ENCODE measurements around the gene PAPPA.

PAPPA gene

DNA sequence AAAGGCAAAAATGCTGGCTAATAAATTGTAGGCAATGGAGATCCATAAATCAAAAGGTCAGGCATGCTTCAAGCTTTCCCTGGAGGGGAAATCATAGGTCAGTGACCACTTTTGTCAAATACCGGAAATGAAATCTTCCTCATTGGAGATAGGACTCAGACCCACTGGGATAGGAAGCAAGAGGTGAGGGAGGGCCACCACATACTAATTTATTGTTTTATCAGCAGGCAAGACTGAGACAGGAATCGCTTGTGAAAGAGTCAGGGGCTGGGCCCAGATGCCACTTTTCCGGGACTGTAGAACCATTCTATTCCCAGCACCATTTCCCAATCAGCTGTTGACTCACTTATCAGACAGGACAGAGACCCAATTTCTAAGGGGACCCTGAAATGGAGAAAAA is 277.3 kb downstream of the PAPPA start:
- H3K79me1 ChIP-seq (ENCODE audit: low read length): no peaks in the 10 kb centered on the region
- no peak overlapping the region for H4K5ac ChIP-seq (ENCODE audit: low read length)
- no peak overlapping the region for H4K8ac ChIP-seq (ENCODE audit: low read depth, low read length)
- H3K23ac ChIP-seq (ENCODE audit: low read length): no peak overlapping the region
- no peak overlapping the region for H3K4ac ChIP-seq (ENCODE audit: low read depth, low read length)
- H3K79me2 ChIP-seq (ENCODE audit: control insufficient read depth, insufficient read depth, low read length): no peaks in the 10 kb centered on the region
- H2BK5ac ChIP-seq (ENCODE audit: low read length): no peak overlapping the region
- WGBS (ENCODE audit: extremely low coverage, insufficient coverage, low lambda C conversion rate): no CpG with 5 or more reads among the region's 3 CpGs
- no peak overlapping the region for H3K4me2 ChIP-seq (ENCODE audit: low read length)
- no peak overlapping the region for H2BK120ac ChIP-seq (ENCODE audit: low read depth, low read length)
- DNase-seq: no peak
- no peak overlapping the region for H3K56ac ChIP-seq (ENCODE audit: low read length)
- no peak overlapping the region for H2BK15ac ChIP-seq (replicated peaks; ENCODE audit: low read depth)
- no peaks in the 10 kb centered on the region for H3K36me3 ChIP-seq (ENCODE audit: control insufficient read depth, insufficient read depth, low read length)
- no peak overlapping the region for H3K18ac ChIP-seq (ENCODE audit: low read length)
- H2AK5ac ChIP-seq (ENCODE audit: low read length): no peak overlapping the region
- H3K27me3 ChIP-seq (ENCODE audit: insufficient read depth, low read length, poor library complexity): no peaks in the 10 kb centered on the region
- H3K4me3 ChIP-seq (ENCODE audit: low read length): no peak overlapping the region
- no peak overlapping the region for H3K9ac ChIP-seq (ENCODE audit: low read length)
- no peaks in the 10 kb centered on the region for H3K4me1 ChIP-seq (ENCODE audit: control insufficient read depth, low read depth, low read length)
- H3K27ac ChIP-seq (ENCODE audit: low read depth, low read length): no peak overlapping the region

- Histone ChIP-seq H4K5ac (ENCODE audit: low read length) (no peak overlapping the region), H2AK5ac (ENCODE audit: low read length) (no peak overlapping the region), H2BK5ac (ENCODE audit: low read length) (no peak overlapping the region), H3K23ac (ENCODE audit: low read length) (no peak overlapping the region), H3K4ac (ENCODE audit: low read depth, low read length) (no peak overlapping the region), H3K4me2 (ENCODE audit: low read length) (no peak overlapping the region), H3K36me3 (ENCODE audit: control insufficient read depth, insufficient read depth, low read length) (no peaks in the 10 kb centered on the region), H3K79me1 (ENCODE audit: low read length) (no peaks in the 10 kb centered on the region), H3K4me1 (ENCODE audit: control insufficient read depth, low read depth, low read length) (no peaks in the 10 kb centered on the region), H3K27me3 (ENCODE audit: insufficient read depth, low read length, poor library complexity) (no peaks in the 10 kb centered on the region), H3K18ac (ENCODE audit: low read length) (no peak overlapping the region), H3K27ac (ENCODE audit: low read depth, low read length) (no peak overlapping the region), H3K56ac (ENCODE audit: low read length) (no peak overlapping the region), H2BK15ac (replicated peaks; ENCODE audit: low read depth) (no peak overlapping the region), H4K8ac (ENCODE audit: low read depth, low read length) (no peak overlapping the region), H3K4me3 (ENCODE audit: low read length) (no peak overlapping the region), H3K79me2 (ENCODE audit: control insufficient read depth, insufficient read depth, low read length) (no peaks in the 10 kb centered on the region), H3K9ac (ENCODE audit: low read length) (no peak overlapping the region), H2BK120ac (ENCODE audit: low read depth, low read length) (no peak overlapping the region)
- DNase-seq: no peak
- no CpG with 5 or more reads among the region's 1 CpG for WGBS (ENCODE audit: extremely low coverage, insufficient coverage, low lambda C conversion rate)
Measured at GRCh38 chr9:116432051-116432450, 278.5 kb downstream of the PAPPA start.

DNA sequence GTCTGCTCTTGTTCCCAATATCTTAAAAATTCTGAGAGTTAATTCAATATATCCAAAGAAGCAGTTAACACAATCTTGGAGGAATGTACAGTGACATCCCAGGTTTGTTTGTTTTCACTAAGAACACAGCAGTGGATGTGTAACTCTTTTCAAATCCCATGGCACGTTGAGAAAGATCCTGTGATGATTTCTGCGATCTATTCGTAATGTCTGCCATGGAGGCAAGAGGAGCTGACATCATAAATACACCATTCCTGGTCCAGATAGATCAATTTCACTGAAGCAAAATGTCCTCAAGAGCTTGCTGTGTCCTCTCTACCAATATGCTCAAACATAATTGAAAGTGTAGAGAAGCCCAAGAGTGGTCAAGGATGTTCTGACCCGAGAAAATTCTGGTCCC is 280.7 kb downstream of the PAPPA start:
- Histone ChIP-seq H3K56ac (ENCODE audit: low read length) (no peak overlapping the region), H4K5ac (ENCODE audit: low read length) (no peak overlapping the region), H3K9ac (ENCODE audit: low read length) (no peak overlapping the region), H3K27me3 (ENCODE audit: insufficient read depth, low read length, poor library complexity) (no peaks in the 10 kb centered on the region), H3K27ac (ENCODE audit: low read depth, low read length) (no peak overlapping the region), H3K79me2 (ENCODE audit: control insufficient read depth, insufficient read depth, low read length) (no peaks in the 10 kb centered on the region), H2BK15ac (replicated peaks; ENCODE audit: low read depth) (no peak overlapping the region), H3K36me3 (ENCODE audit: control insufficient read depth, insufficient read depth, low read length) (no peaks in the 10 kb centered on the region), H3K4me2 (ENCODE audit: low read length) (no peak overlapping the region), H3K4me3 (ENCODE audit: low read length) (no peak overlapping the region), H3K79me1 (ENCODE audit: low read length) (no peaks in the 10 kb centered on the region), H2AK5ac (ENCODE audit: low read length) (no peak overlapping the region), H4K8ac (ENCODE audit: low read depth, low read length) (no peak overlapping the region), H3K4me1 (ENCODE audit: control insufficient read depth, low read depth, low read length) (no peaks in the 10 kb centered on the region), H3K4ac (ENCODE audit: low read depth, low read length) (no peak overlapping the region), H2BK5ac (ENCODE audit: low read length) (no peak overlapping the region), H3K23ac (ENCODE audit: low read length) (no peak overlapping the region), H3K18ac (ENCODE audit: low read length) (no peak overlapping the region), H2BK120ac (ENCODE audit: low read depth, low read length) (no peak overlapping the region)
- no CpG with 5 or more reads among the region's 4 CpGs for WGBS (ENCODE audit: extremely low coverage, insufficient coverage, low lambda C conversion rate)
- DNase-seq: no peak

DNA sequence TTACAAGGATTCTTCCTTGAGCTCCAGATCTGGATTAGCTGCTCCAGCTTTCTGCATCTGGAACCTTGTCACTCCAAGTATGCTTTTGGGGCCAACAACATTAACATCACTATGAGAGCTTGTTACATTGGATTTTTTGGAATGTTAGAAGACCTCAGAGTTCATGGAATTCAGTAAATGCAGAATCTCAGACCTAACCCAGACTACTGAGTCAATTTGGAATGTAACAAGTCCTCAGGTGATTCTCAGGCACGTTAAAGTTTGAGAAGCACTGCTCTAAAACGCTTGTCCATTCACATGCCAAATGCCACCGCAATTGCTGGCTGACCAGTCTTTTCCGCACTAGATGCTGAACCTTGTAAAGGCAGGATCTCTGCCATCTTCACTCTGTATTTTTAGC is 282.1 kb downstream of the PAPPA start:
- Histone ChIP-seq H3K9ac (ENCODE audit: low read length) (no peak overlapping the region), H3K4me3 (ENCODE audit: low read length) (no peak overlapping the region), H2AK5ac (ENCODE audit: low read length) (no peak overlapping the region), H3K4me2 (ENCODE audit: low read length) (no peak overlapping the region), H3K23ac (ENCODE audit: low read length) (no peak overlapping the region), H2BK5ac (ENCODE audit: low read length) (no peak overlapping the region), H3K4ac (ENCODE audit: low read depth, low read length) (no peak overlapping the region), H4K5ac (ENCODE audit: low read length) (no peak overlapping the region), H3K18ac (ENCODE audit: low read length) (no peak overlapping the region), H3K27me3 (ENCODE audit: insufficient read depth, low read length, poor library complexity) (no peaks in the 10 kb centered on the region), H2BK15ac (replicated peaks; ENCODE audit: low read depth) (no peak overlapping the region), H3K27ac (ENCODE audit: low read depth, low read length) (no peak overlapping the region), H3K79me1 (ENCODE audit: low read length) (no peaks in the 10 kb centered on the region), H3K36me3 (ENCODE audit: control insufficient read depth, insufficient read depth, low read length) (no peaks in the 10 kb centered on the region), H3K79me2 (ENCODE audit: control insufficient read depth, insufficient read depth, low read length) (no peaks in the 10 kb centered on the region), H2BK120ac (ENCODE audit: low read depth, low read length) (no peak overlapping the region), H3K56ac (ENCODE audit: low read length) (no peak overlapping the region), H4K8ac (ENCODE audit: low read depth, low read length) (no peak overlapping the region), H3K4me1 (ENCODE audit: control insufficient read depth, low read depth, low read length) (no peaks in the 10 kb centered on the region)
- DNase-seq: peak; percentile 87
- WGBS (ENCODE audit: extremely low coverage, insufficient coverage, low lambda C conversion rate): no CpG with 5 or more reads among the region's 4 CpGs

DNA sequence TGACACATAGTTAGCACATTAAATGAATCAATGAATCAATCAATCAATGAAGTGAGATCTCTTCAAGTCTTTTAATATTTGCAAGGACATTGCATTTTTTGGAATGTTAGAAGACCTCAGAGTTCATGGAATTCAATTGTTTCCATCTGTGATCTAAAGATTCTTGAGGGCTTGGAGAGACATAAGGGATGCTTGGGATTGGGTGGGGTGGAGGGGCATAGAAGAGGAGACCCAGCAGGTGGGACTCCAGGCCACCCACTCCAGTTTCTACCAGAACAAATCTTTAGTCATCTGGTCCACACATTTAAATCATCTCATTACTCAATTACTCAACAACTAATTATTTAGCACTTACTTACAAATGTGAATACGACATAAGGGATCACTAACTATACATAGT is 282.5 kb downstream of the PAPPA start:
- WGBS (ENCODE audit: extremely low coverage, insufficient coverage, low lambda C conversion rate): 100% methylated on average over 1 of the region's 1 CpG

More for the DNA sequence above, 282.5 kb downstream of the PAPPA start:
- Histone ChIP-seq H4K8ac (ENCODE audit: low read depth, low read length) (no peak overlapping the region), H2AK5ac (ENCODE audit: low read length) (no peak overlapping the region), H3K4me1 (ENCODE audit: control insufficient read depth, low read depth, low read length) (no peaks in the 10 kb centered on the region), H3K9ac (ENCODE audit: low read length) (no peak overlapping the region), H3K23ac (ENCODE audit: low read length) (no peak overlapping the region), H3K27ac (ENCODE audit: low read depth, low read length) (no peak overlapping the region), H3K4ac (ENCODE audit: low read depth, low read length) (no peak overlapping the region), H3K79me2 (ENCODE audit: control insufficient read depth, insufficient read depth, low read length) (no peaks in the 10 kb centered on the region), H3K18ac (ENCODE audit: low read length) (no peak overlapping the region), H3K4me2 (ENCODE audit: low read length) (no peak overlapping the region), H2BK5ac (ENCODE audit: low read length) (no peak overlapping the region), H4K5ac (ENCODE audit: low read length) (no peak overlapping the region), H3K4me3 (ENCODE audit: low read length) (no peak overlapping the region), H3K36me3 (ENCODE audit: control insufficient read depth, insufficient read depth, low read length) (no peaks in the 10 kb centered on the region), H2BK120ac (ENCODE audit: low read depth, low read length) (no peak overlapping the region), H3K79me1 (ENCODE audit: low read length) (no peaks in the 10 kb centered on the region), H3K56ac (ENCODE audit: low read length) (no peak overlapping the region), H3K27me3 (ENCODE audit: insufficient read depth, low read length, poor library complexity) (no peaks in the 10 kb centered on the region), H2BK15ac (replicated peaks; ENCODE audit: low read depth) (no peak overlapping the region)
- no peak for DNase-seq

Data from mesendoderm (in vitro differentiated cells).